ENCODE data around the gene HACE1.

DNA sequence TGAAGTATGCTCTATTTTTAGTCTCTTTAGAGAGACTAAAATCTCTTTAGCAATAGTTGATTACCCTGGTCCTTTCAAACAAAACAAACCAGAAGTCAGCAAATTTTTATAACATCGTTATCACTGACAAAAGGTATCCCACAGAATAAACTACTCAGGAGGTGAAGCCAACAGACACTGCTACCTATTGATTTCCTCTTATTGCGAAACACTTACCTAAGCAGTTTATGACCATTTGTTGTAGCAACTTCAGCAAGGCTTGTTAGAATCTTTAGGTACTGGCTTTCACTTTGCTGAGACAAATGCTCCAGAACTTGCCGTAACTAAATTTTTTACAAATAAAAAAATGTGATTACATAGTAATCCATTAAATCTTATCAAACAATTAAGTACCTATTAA is 64.4 kb downstream of the HACE1 start:
- TF ChIP-seq, protein P1, sequence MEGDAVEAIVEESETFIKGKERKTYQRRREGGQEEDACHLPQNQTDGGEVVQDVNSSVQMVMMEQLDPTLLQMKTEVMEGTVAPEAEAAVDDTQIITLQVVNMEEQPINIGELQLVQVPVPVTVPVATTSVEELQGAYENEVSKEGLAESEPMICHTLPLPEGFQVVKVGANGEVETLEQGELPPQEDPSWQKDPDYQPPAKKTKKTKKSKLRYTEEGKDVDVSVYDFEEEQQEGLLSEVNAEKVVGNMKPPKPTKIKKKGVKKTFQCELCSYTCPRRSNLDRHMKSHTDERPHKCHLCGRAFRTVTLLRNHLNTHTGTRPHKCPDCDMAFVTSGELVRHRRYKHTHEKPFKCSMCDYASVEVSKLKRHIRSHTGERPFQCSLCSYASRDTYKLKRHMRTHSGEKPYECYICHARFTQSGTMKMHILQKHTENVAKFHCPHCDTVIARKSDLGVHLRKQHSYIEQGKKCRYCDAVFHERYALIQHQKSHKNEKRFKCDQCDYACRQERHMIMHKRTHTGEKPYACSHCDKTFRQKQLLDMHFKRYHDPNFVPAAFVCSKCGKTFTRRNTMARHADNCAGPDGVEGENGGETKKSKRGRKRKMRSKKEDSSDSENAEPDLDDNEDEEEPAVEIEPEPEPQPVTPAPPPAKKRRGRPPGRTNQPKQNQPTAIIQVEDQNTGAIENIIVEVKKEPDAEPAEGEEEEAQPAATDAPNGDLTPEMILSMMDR (IDR thresholded peaks at IDR 0.05): no peak
- TF ChIP-seq POLR2AphosphoS5 (IDR thresholded peaks at IDR 0.05; ENCODE audit: insufficient read depth in 1 of 2, low read depth in 1 of 2): no peak
